GM21723 (cell line): ENCODE results near the gene ULBP1.
"Not testable (repeated sequence)": the region's sequence is repeated elsewhere in the genome, so short reads cannot be mapped to it uniquely, and the experiment has no call there.

Experiments
- ATAC-seq: cut with Tn5 transposase; IDR thresholded peaks from one replicate; pipeline ENCODE4 v1.9.1; 2021; ENCODE audit warnings: mild to moderate bottlenecking, moderate library complexity; ENCODE audit not compliant: unreplicated experiment

Gene ULBP1

GRCh38 chr6:149963462-149964307 is at the start of gene ULBP1:
ULBP1 (plus strand) TSS chr6:149963943; CDS start chr6:149964050, 107 bp downstream.
- ATAC-seq: peak; percentile 70

GRCh38 chr6:149915970-149916865 is 47.5 kb upstream of the ULBP1 start:
- ATAC-seq: no peak

- no peak for ATAC-seq
These were observed 46.1 kb upstream of the ULBP1 start for GRCh38 chr6:149917679-149918078.

GRCh38 chr6:149918151-149918905 is 45.4 kb upstream of the ULBP1 start:
- ATAC-seq: no peak

- ATAC-seq: not testable (repeated sequence)
These were observed 44.5 kb upstream of the ULBP1 start for GRCh38 chr6:149919126-149919833.

- no peak for ATAC-seq
These were observed 43.9 kb upstream of the ULBP1 start for GRCh38 chr6:149919834-149920225.

- no peak for ATAC-seq
These were observed 42.4 kb upstream of the ULBP1 start for GRCh38 chr6:149921361-149921760.

- ATAC-seq: not testable (repeated sequence)
These were observed 41.7 kb upstream of the ULBP1 start for GRCh38 chr6:149922091-149922490.

- ATAC-seq: no peak
These were observed 41.0 kb upstream of the ULBP1 start, which contains the start of gene RAET1G for GRCh38 chr6:149922642-149923326. RAET1G (minus strand) TSS chr6:149923121; CDS start chr6:149923010, 111 bp downstream.

GRCh38 chr6:149923327-149923986 is 40.3 kb upstream of the ULBP1 start:
- ATAC-seq: no peak

GRCh38 chr6:149924206-149924932 is 39.4 kb upstream of the ULBP1 start:
- ATAC-seq: no peak

GRCh38 chr6:149924933-149925252 is 38.9 kb upstream of the ULBP1 start:
- no peak for ATAC-seq

GRCh38 chr6:149925253-149925973 is 38.3 kb upstream of the ULBP1 start:
- no peak for ATAC-seq

- peak; percentile 70 for ATAC-seq
These were observed 37.6 kb upstream of the ULBP1 start for GRCh38 chr6:149925974-149926777.

GRCh38 chr6:149927025-149927424 is 36.7 kb upstream of the ULBP1 start:
- not testable (repeated sequence) for ATAC-seq

GRCh38 chr6:149929422-149929821 is 34.3 kb upstream of the ULBP1 start:
- no peak for ATAC-seq

- ATAC-seq: no peak
These were observed 32.2 kb upstream of the ULBP1 start for GRCh38 chr6:149931501-149931900.
